Nephron (organoid): Measurements from ENCODE around the gene MYOM3.

Experiments
- H3K27ac Mint-ChIP-seq, 3 experiments: 2 replicates each; pipeline ENCODE4 v1.8.0; 2020; ENCODE audit warnings: mixed read lengths in 3 of 3, mild to moderate bottlenecking in 2 of 3, moderate library complexity in 1 of 3
- H3K27me3 Mint-ChIP-seq: 2 replicates; pipeline ENCODE4 v1.8.0; 2021; ENCODE audit warnings: low read depth, mild to moderate bottlenecking, moderate library complexity, mixed read lengths
- H3K36me3 Mint-ChIP-seq: 2 replicates; pipeline ENCODE4 v1.8.0; 2020; ENCODE audit warnings: low read depth, mixed read lengths
- H3K4me1 Mint-ChIP-seq: 2 replicates; pipeline ENCODE4 v1.8.0; 2020; ENCODE audit warnings: mixed read lengths
- H3K4me3 Mint-ChIP-seq, 3 experiments: 2 replicates each; pipeline ENCODE4 v1.8.0; 2020; ENCODE audit warnings: mild to moderate bottlenecking in 3 of 3, mixed read lengths in 3 of 3, moderate library complexity in 2 of 3
- H3K9me3 Mint-ChIP-seq: 2 replicates; pipeline ENCODE4 v1.8.0; 2020; ENCODE audit warnings: mixed read lengths
- TF ChIP-seq, protein P1 (sequence below), 3 experiments: fragments of 200-600 bp; sonication (generic); IDR thresholded peaks; one replicate each; pipeline ENCODE4 v1.5.0; 2021; ENCODE audit warnings: antibody characterized with exemption in 3 of 3; ENCODE audit not compliant: unreplicated experiment in 3 of 3

The MYOM3 gene

DNA sequence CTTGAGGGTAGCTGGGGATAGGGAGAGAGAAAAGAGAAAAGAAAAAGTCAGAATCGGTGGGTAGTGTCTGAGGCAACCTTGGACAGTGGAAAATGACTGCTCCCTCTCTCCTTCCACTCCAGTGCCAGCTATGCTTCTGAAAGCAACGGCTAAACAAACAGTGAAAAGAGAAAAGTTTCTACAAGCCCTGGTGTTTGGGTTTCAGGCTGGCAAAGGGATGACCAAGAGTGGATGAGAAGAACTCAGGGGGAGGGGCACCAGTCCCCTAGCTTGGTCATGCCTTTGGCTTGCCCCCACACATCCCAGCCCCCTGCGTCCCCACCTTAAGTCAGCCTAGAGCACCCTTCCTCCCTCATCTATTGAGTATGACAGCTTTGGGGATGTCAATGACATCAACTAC, 22.4 kb upstream of the MYOM3 start:
- Mint-ChIP-seq H3K9me3 (peaks cover 13% of the 10 kb centered on the region), H3K4me1 (no peaks in the 10 kb centered on the region), H3K4me3 (no peak overlapping the region), H3K27me3 (peaks cover 11% of the 10 kb centered on the region), H3K27ac (no peak overlapping the region), H3K36me3 (no peaks in the 10 kb centered on the region)
- TF ChIP-seq, protein P1, sequence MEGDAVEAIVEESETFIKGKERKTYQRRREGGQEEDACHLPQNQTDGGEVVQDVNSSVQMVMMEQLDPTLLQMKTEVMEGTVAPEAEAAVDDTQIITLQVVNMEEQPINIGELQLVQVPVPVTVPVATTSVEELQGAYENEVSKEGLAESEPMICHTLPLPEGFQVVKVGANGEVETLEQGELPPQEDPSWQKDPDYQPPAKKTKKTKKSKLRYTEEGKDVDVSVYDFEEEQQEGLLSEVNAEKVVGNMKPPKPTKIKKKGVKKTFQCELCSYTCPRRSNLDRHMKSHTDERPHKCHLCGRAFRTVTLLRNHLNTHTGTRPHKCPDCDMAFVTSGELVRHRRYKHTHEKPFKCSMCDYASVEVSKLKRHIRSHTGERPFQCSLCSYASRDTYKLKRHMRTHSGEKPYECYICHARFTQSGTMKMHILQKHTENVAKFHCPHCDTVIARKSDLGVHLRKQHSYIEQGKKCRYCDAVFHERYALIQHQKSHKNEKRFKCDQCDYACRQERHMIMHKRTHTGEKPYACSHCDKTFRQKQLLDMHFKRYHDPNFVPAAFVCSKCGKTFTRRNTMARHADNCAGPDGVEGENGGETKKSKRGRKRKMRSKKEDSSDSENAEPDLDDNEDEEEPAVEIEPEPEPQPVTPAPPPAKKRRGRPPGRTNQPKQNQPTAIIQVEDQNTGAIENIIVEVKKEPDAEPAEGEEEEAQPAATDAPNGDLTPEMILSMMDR (IDR thresholded peaks at IDR 0.05; ENCODE audit: unreplicated experiment in 3 of 3) = no peak

DNA sequence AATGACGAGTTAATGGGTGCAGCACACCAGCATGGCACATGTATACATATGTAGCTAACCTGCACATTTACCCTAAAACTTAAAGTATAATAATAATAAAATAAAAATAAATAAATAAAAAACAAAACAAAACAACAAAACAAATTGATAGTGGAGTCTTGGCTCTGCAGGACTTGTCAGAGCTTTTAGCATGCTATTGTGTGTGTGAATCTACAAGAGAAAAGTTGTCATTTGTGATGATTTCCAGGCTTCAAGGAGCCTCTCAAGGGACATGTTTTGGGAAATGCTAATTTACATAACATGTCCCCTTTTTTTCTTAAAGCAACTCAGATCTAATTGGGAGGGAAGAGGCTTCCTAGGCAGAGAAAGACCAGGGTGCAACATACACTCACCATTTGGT, 21.9 kb upstream of the MYOM3 start:
- H3K4me3 Mint-ChIP-seq = no peak overlapping the region
- peaks cover 11% of the 10 kb centered on the region for H3K27me3 Mint-ChIP-seq
- TF ChIP-seq, protein P1 (IDR thresholded peaks at IDR 0.05; ENCODE audit: unreplicated experiment in 3 of 3) = no peak
- no peaks in the 10 kb centered on the region for H3K36me3 Mint-ChIP-seq
- no peak overlapping the region for H3K27ac Mint-ChIP-seq
- H3K4me1 Mint-ChIP-seq = no peaks in the 10 kb centered on the region
- H3K9me3 Mint-ChIP-seq = peaks cover 13% of the 10 kb centered on the region

DNA sequence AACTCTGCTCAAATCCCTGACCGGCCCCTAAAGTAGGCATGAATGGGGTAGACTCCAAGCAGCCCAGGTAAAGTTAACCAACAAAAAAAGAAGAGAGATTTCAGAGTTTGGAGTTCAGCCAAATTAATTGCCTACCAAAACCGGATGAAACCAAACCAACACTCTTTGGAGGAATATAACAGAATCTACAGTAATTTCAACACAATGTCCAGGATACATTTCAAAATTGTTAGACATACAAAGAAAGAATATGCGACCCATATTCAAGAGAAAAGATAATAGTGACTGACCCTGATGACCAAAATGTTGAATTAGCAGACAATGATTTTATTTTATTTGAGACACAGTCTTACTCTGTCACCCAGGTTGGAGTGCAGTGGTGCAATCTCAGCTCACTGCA, 18.4 kb upstream of the MYOM3 start:
- Mint-ChIP-seq H3K4me1 (no peaks in the 10 kb centered on the region), H3K4me3 (no peak overlapping the region), H3K27me3 (peaks cover 11% of the 10 kb centered on the region), H3K9me3 (peaks cover 13% of the 10 kb centered on the region), H3K27ac (no peak overlapping the region), H3K36me3 (no peaks in the 10 kb centered on the region)
- TF ChIP-seq, protein P1 (IDR thresholded peaks at IDR 0.05; ENCODE audit: unreplicated experiment in 3 of 3) = no peak

DNA sequence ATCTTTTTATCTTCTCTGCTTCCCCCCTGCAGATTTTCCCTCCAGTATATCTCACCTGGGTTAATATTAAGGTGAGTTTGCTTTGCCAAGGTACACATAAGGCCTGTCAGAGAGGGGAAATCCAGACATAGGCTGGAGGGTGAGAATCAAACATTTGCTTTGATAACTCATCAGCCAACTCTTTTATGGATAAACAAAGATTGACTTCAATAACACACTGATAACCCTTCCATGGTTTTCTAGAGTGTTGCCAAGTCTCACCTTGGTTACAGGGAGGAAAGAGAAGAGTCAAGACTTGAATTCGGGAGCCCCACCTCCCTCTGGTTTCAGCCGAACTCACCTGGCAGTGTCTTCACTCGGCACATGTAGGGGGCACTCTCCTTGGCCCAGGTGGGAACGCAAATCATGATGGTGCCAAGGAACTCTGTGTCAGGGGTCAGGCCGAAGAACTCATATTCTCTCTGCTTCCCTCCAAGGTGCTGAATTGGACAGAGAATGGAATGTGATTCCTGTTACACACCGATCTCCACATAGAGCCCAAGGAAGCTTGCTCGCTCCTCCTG, 15.9 kb upstream of the MYOM3 start:
- peaks cover 11% of the 10 kb centered on the region for H3K27me3 Mint-ChIP-seq
- TF ChIP-seq, protein P1 (IDR thresholded peaks at IDR 0.05; ENCODE audit: unreplicated experiment in 3 of 3) = no peak
- no peaks in the 10 kb centered on the region for H3K4me1 Mint-ChIP-seq
- H3K9me3 Mint-ChIP-seq = peaks cover 13% of the 10 kb centered on the region
- H3K4me3 Mint-ChIP-seq = no peak overlapping the region
- H3K36me3 Mint-ChIP-seq = no peaks in the 10 kb centered on the region
- H3K27ac Mint-ChIP-seq = no peak overlapping the region

DNA sequence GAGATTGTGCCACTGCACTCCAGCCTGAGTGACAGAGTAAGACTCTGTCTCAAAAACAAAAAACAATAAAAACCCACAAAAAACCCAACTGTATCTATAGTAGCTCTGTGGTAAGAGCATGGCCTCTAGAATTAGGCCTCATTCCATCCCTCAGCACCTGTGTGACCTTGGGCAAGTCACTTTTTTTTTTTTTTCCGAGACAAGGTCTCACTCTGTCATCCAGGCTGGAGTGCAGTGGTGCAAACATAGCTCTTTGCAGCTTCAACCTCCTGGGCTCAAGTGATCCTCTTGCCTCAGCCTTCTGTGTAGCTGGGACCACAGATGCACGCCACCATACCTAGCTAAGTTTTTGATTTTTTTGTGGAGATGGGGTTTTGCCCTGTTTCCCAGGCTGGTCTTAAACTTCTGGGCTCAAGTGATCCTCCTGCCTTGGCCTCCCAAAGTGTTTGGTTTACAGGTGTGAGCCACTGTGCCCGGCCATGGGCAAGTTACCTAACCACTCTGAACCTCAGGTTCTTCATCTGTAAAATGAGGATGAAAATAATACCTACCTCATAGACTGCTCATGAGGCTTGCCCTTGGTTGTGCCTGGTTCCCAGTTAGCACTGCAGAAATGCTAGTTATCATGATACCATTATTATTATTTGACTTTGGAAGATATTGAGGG, 15.3 kb upstream of the MYOM3 start:
- Mint-ChIP-seq H3K27ac (no peak overlapping the region), H3K36me3 (no peaks in the 10 kb centered on the region), H3K4me1 (no peaks in the 10 kb centered on the region), H3K9me3 (peaks cover 13% of the 10 kb centered on the region), H3K4me3 (no peak overlapping the region), H3K27me3 (peaks cover 8% of the 10 kb centered on the region)
- TF ChIP-seq, protein P1 (IDR thresholded peaks at IDR 0.05; ENCODE audit: unreplicated experiment in 3 of 3) = no peak

DNA sequence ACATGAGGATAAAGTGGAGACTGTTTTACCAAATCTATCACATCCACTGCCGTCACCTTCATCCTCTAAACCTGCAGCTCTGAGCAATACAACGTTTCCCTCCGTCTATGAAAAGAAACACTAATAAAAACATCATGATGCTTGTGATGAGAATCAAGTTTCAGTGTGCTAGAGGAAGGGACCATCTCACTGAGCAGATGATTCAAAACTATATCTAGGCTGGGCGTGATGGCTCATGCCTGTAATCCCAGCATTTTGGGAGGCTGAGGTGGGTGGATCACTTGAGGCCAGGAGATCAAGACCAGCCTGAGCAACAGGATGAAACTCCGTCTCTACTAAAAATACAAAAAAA, 14.7 kb upstream of the MYOM3 start:
- H3K36me3 Mint-ChIP-seq = no peaks in the 10 kb centered on the region
- TF ChIP-seq, protein P1 (IDR thresholded peaks at IDR 0.05; ENCODE audit: unreplicated experiment in 3 of 3) = no peak
- H3K4me3 Mint-ChIP-seq = no peak overlapping the region
- no peak overlapping the region for H3K27ac Mint-ChIP-seq
- no peaks in the 10 kb centered on the region for H3K4me1 Mint-ChIP-seq
- H3K9me3 Mint-ChIP-seq = peaks cover 13% of the 10 kb centered on the region
- H3K27me3 Mint-ChIP-seq = peaks cover 14% of the 10 kb centered on the region
